K562 (cell line): Measurements from ENCODE around the gene SULT1B1. TPM values are rescaled to one million over a fixed set of nuclear protein-coding genes. Genes with fewer than 3 reads are reported as not detected.
A peak's percentile ranks its signal among the peaks of the same experiment; 100 is the strongest.

Source experiments
- ATAC-seq: fragments of 200-7000 bp; cut with Tn5 transposase; 3 replicates; pipeline ENCODE4 v1.9.1; 2020; ENCODE audit warnings: moderate library complexity
- BruUV-seq: library from RNA; stranded (reverse); fragments of 400-500 nt; replicated peaks from 2 replicates; lab custom pipeline; 2021; lab: Mats Ljungman, UMichigan
- CTCF ChIA-PET: fragments of 300-600 bp; formaldehyde crosslinking; extraction: SDS; loops from one replicate; lab custom pipeline; 2021; ENCODE audit warnings: low intra/inter-chr PET ratio; lab: Yijun Ruan, JAX
- POLR2A ChIA-PET: fragments of 300-600, 350-650 bp; sonication (Branson Sonifier 250); formaldehyde crosslinking; extraction: SDS; loops from one replicate; lab custom pipeline; 2021; ENCODE audit warnings: antibody characterized with exemption, inconsistent platforms; lab: Yijun Ruan, JAX
- DNase-seq, 4 experiments: peaks; one replicate each; pipeline versions ENCODE4 v3.0.0 to v3.0.0-alpha.2; 2011 to 2018; ENCODE audit warnings: low spot score in 3 of 4, mixed read lengths in 3 of 4; ENCODE audit errors: extremely low read depth in 1 of 4
- FAIRE-seq: peaks from 2 replicates; lab custom pipeline; 2011; peaks lifted over from hg19 to GRCh38; lab: Jason Lieb, UNC
- H2AFZ ChIP-seq: 2 replicates; pipeline ENCODE4 v1.6.0; 2011; ENCODE audit warnings: low read depth, low read length, control low read depth, inconsistent platforms
- H3K27ac ChIP-seq: fragments of 200-600 bp; 3 replicates; pipeline ENCODE4 v1.8.0; 2011; ENCODE audit warnings: low read depth, mild to moderate bottlenecking, control low read depth, inconsistent platforms, low read length, moderate library complexity, mixed read lengths; ENCODE audit errors: extremely low read depth
- H3K27me3 ChIP-seq, 2 experiments: fragments of 300-600 bp in 1 of 2; 2 replicates in 1 of 2; 3 replicates in 1 of 2; pipeline versions ENCODE4 v1.6.0 to v1.8.0; 2011; ENCODE audit warnings: inconsistent platforms in 2 of 2, low read length in 2 of 2, mild to moderate bottlenecking in 1 of 2, mixed read lengths in 1 of 2, moderate library complexity in 1 of 2; ENCODE audit not compliant: control insufficient read depth in 2 of 2, insufficient read depth in 2 of 2
- H3K36me3 ChIP-seq: fragments of 300-600 bp; 3 replicates; pipeline ENCODE4 v1.8.0; 2011; ENCODE audit warnings: mild to moderate bottlenecking, low read length, inconsistent platforms; ENCODE audit not compliant: control insufficient read depth, insufficient read depth
- H3K4me1 ChIP-seq, 2 experiments: fragments of 200-600 bp in 1 of 2; replicated peaks in 1 of 2; 2 replicates in 1 of 2; 3 replicates in 1 of 2; pipeline versions ENCODE4 v1.5.1 to v1.8.0; 2011; ENCODE audit warnings: inconsistent platforms in 2 of 2, low read length in 2 of 2, mild to moderate bottlenecking in 1 of 2, mixed read lengths in 1 of 2, moderate library complexity in 1 of 2; ENCODE audit not compliant: control insufficient read depth in 2 of 2, insufficient read depth in 2 of 2
- H3K4me2 ChIP-seq: 2 replicates; pipeline ENCODE4 v1.6.1; 2011; ENCODE audit warnings: low read length, control low read depth, inconsistent platforms, mixed read lengths; ENCODE audit not compliant: insufficient read depth
- H3K4me3 ChIP-seq: fragments of 200-600 bp; sonication (generic), shearing (Covaris generic); 2 replicates; pipeline ENCODE4 v1.5.1; 2016; ENCODE audit warnings: control low read depth, inconsistent platforms
- H3K79me2 ChIP-seq: fragments of 200-600 bp; 3 replicates; pipeline ENCODE4 v1.8.0; 2011; ENCODE audit warnings: low read length, inconsistent platforms; ENCODE audit not compliant: control insufficient read depth, insufficient read depth
- H3K9ac ChIP-seq, 2 experiments: 2 replicates each; pipeline versions ENCODE4 v1.6.0 to v1.6.1; 2011; ENCODE audit warnings: low read depth in 2 of 2, low read length in 2 of 2, control low read depth in 1 of 2, inconsistent platforms in 1 of 2, mild to moderate bottlenecking in 1 of 2, mixed read lengths in 1 of 2; ENCODE audit not compliant: insufficient read depth in 1 of 2
- H3K9me1 ChIP-seq: one replicate; pipeline ENCODE4 v1.6.0; 2011; ENCODE audit warnings: inconsistent platforms, mild to moderate bottlenecking, low read length, moderate library complexity; ENCODE audit not compliant: control insufficient read depth, insufficient read depth
- H3K9me3 ChIP-seq: replicated peaks from 2 replicates; pipeline ENCODE4 v1.5.1; 2011; ENCODE audit warnings: low read depth, low read length, inconsistent platforms; ENCODE audit not compliant: control insufficient read depth, insufficient read depth
- H4K20me1 ChIP-seq: replicated peaks from 2 replicates; pipeline ENCODE4 v1.6.1; 2011; ENCODE audit warnings: low read length, inconsistent platforms, mixed read lengths; ENCODE audit not compliant: control insufficient read depth, insufficient read depth
- CEBPG ChIP-seq, 3 experiments: fragments of 200-800 bp in 1 of 3; sonication (Bioruptor generic) in 1 of 3; sonication (generic) in 1 of 3; formaldehyde crosslinking in 1 of 3; IDR thresholded peaks in 2 of 3; conservative IDR thresholded peaks in 1 of 3; 2 replicates each; pipeline versions ENCODE4 v1.6.1 to v1.8.0; 2016 to 2022; ENCODE audit warnings: missing compliant biosample characterization in 2 of 3, missing genetic modification characterization in 2 of 3, mild to moderate bottlenecking in 1 of 3, missing genetic modification reagents in 1 of 3
- CHD2 ChIP-seq: IDR thresholded peaks from 2 replicates; pipeline ENCODE4 v1.6.1; 2011; ENCODE audit warnings: low read depth, low read length
- GABPB2 ChIP-seq: fragments of 250-450 bp; sonication (Bioruptor Pico); conservative IDR thresholded peaks from 2 replicates; pipeline ENCODE4 v1.5.1; 2021; ENCODE audit warnings: mild to moderate bottlenecking
- POLR3A ChIP-seq: IDR thresholded peaks from 2 replicates; pipeline ENCODE4 v1.6.1; 2011; ENCODE audit warnings: borderline replicate concordance, mild to moderate bottlenecking, moderate library complexity; ENCODE audit not compliant: insufficient read length, insufficient read depth; ENCODE audit errors: extremely low read depth
- RAD21 ChIP-seq, 2 experiments: fragments of 250-450 bp in 1 of 2; fragments of 450-650 bp in 1 of 2; sonication (Bioruptor Pico) in 1 of 2; formaldehyde crosslinking in 1 of 2; IDR thresholded peaks in 1 of 2; conservative IDR thresholded peaks in 1 of 2; 2 replicates each; pipeline versions ENCODE4 v1.4.0 to v1.8.0; 2020 to 2022; ENCODE audit warnings: mild to moderate bottlenecking in 2 of 2, moderate library complexity in 1 of 2
- SMARCE1 ChIP-seq: fragments of 450-650 bp; IDR thresholded peaks from 2 replicates; pipeline ENCODE4 v1.7.1; 2016; ENCODE audit warnings: mild to moderate bottlenecking
- TAF1 ChIP-seq: IDR thresholded peaks from 2 replicates; pipeline ENCODE4 v1.6.1; 2011; ENCODE audit warnings: mild to moderate bottlenecking, low read length, moderate library complexity; ENCODE audit not compliant: insufficient read depth, control insufficient read depth, severe bottlenecking; ENCODE audit errors: extremely low read depth
- TAF9B ChIP-seq: fragments of 450-650 bp; IDR thresholded peaks from 2 replicates; pipeline ENCODE4 v1.6.1; 2018; ENCODE audit warnings: mild to moderate bottlenecking; ENCODE audit not compliant: partially characterized antibody
- TCF7L2 ChIP-seq: fragments of 150-350 bp; IDR thresholded peaks from 2 replicates; pipeline ENCODE4 v1.6.1; 2016; ENCODE audit warnings: low read depth, mild to moderate bottlenecking, low read length, moderate library complexity
- ZBTB26 ChIP-seq: fragments of 450-650 bp; formaldehyde crosslinking; IDR thresholded peaks from 2 replicates; pipeline ENCODE4 v1.4.0; 2022; ENCODE audit warnings: missing genetic modification characterization
- ZC3H8 ChIP-seq: fragments of 450-650 bp; IDR thresholded peaks from 2 replicates; pipeline ENCODE4 v1.6.1; 2017
- ZNF212 ChIP-seq: fragments of 450-650 bp; formaldehyde crosslinking; IDR thresholded peaks from 2 replicates; pipeline ENCODE4 v1.4.0; 2020; ENCODE audit warnings: mild to moderate bottlenecking
- ZNF780A ChIP-seq: fragments of 250-450 bp; sonication (Bioruptor Pico); IDR thresholded peaks from 2 replicates; pipeline ENCODE4 v1.5.0; 2021; ENCODE audit warnings: mild to moderate bottlenecking
- WGBS: fragments of 100-300 bp; shearing (Covaris generic); methylation state at CpG from one replicate; pipeline ENCODE4 v1.1.6; 2016; ENCODE audit warnings: low coverage, mixed read lengths; ENCODE audit not compliant: insufficient coverage; ENCODE audit errors: missing lambda C conversion rate; 5-methylcytosine and 5-hydroxymethylcytosine counted together
- in situ Hi-C: fragments of 300-500 bp; cut with MboI; formaldehyde crosslinking; loops from 4 replicates; pipeline ENCODE4 v1.15.0; 2018; ENCODE audit warnings: inconsistent platforms, mixed read lengths
- intact Hi-C: fragments of 100-400 bp; cut with micrococcal nuclease; formaldehyde crosslinking; loops from 2 replicates; pipeline ENCODE4 v1.14.2; 2022
- polyA plus RNA-seq, 8 experiments: library from polyadenylated mRNA; depleted of rRNA in 4 of 8; stranded (reverse) in 5 of 8; unstranded in 3 of 8; fragments of >200 nt; fragmentation: Nextera tagmentation in 2 of 8; fragmentation: Illumina TruSeq in 1 of 8; extraction: Ambion mirVana in 2 of 8; extraction: Trizol in 1 of 8; gene quantifications; 2 replicates each; pipeline versions ENCODE4 v1.2.1 to v1.2.3, GENCODE V29; 2011 to 2014; ENCODE audit warnings: inconsistent platforms in 1 of 8, missing spikeins in 1 of 8
- total RNA-seq, 7 experiments: library from RNA; depleted of rRNA in 6 of 7; stranded (reverse); fragments of >200 nt in 6 of 7; fragmentation: Illumina TruSeq in 2 of 7; extraction: Trizol in 2 of 7; gene quantifications; 2 replicates each; pipeline versions ENCODE4 v1.2.1 to v1.2.3, GENCODE V29; 2011 to 2021; ENCODE audit warnings: low replicate concordance in 1 of 7
- TF ChIP-seq, protein P1 (sequence below): fragments of 250-450 bp; sonication (Bioruptor Pico); IDR thresholded peaks from 2 replicates; pipeline ENCODE4 v1.4.0; 2020; ENCODE audit warnings: mild to moderate bottlenecking

The SULT1B1 gene
- total and polyA plus RNA-seq, 9 of the 15 experiments (the other 6 are each of a cell fraction or from before 2014, with no cell fraction given): under 0.01 TPM; not detected in 8

DNA sequence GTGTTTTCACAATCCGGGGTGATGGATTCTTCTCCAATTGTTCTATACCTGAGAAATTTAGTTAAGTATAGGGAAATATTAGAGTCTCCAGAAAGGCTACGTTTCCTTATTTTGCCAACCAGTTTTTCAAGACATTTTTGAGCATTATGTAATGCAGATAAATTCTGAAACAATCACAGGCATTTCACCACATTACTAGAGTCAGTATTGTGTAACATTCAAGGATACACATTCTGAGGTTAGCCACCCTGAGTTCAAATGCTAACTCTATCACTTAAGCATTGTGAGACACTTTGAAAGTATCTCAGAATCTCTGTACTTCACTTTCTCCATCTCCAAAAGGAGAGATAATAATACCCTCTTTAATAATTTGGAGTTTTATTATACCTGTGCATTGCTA, 10.6 kb downstream of the SULT1B1 start:
- DNase-seq: no peak
- H2AFZ ChIP-seq: no peak overlapping the region
- no peaks in the 10 kb centered on the region for H3K36me3 ChIP-seq
- no TSS peak for BruUV-seq
- no peaks in the 10 kb centered on the region; the same call in 1 of the 2 replicates for H3K9me3 ChIP-seq
- WGBS: 7% methylated on average over 2 of the region's 2 CpGs
- TF ChIP-seq CEBPG (CRISPR knock-in tag; IDR thresholded peaks at IDR 0.05) (no peak), CEBPG (tag; conservative IDR thresholded peaks at IDR 0.05 in 1 of 2, IDR thresholded peaks at IDR 0.05 in 1 of 2) (0 out of 4 replicates have a peak, but pooled peaks of 1 of the 2 experiments have one; percentile 8), TAF1 (no peak)
- H3K27ac ChIP-seq: no peak overlapping the region
- H3K9me1 ChIP-seq: no peaks in the 10 kb centered on the region
- no peak overlapping the region for H3K9ac ChIP-seq
- no peaks in the 10 kb centered on the region for H3K27me3 ChIP-seq
- intact Hi-C loops (no loop called here), in situ Hi-C loops (no loop called here)
- CTCF ChIA-PET: no interaction called here
- no peaks in the 10 kb centered on the region for H4K20me1 ChIP-seq
- no peak for ATAC-seq
- no peak overlapping the region for H3K4me3 ChIP-seq
- no peaks in the 10 kb centered on the region for H3K4me1 ChIP-seq
- H3K79me2 ChIP-seq: no peaks in the 10 kb centered on the region
- no peak for FAIRE-seq
- no peak overlapping the region for H3K4me2 ChIP-seq
- POLR2A ChIA-PET: no interaction called here

DNA sequence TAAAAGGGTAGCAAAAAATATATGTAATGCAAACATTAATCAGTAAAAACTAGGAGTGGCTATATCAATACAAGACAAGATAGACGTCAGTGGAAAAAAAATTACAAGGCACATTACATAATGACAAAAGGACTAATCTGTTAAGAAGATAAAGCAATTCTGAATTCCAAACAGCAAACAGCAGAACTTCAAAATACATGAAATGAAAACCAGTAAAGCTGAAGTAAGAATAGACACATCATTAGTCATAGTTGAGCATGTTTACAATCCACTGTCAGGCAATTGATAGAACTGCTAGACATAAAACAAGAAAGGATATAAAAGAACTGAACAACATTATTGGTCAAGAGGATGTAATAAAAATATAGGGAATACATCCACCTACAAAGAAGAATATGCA, 12.2 kb downstream of the SULT1B1 start:
- Histone ChIP-seq H4K20me1 (no peaks in the 10 kb centered on the region), H3K9me1 (no peaks in the 10 kb centered on the region), H3K4me1 (no peaks in the 10 kb centered on the region), H3K4me3 (no peak overlapping the region), H3K36me3 (no peaks in the 10 kb centered on the region), H3K79me2 (no peaks in the 10 kb centered on the region), H2AFZ (no peak overlapping the region), H3K27me3 (no peaks in the 10 kb centered on the region), H3K4me2 (no peak overlapping the region), H3K9me3 (no peaks in the 10 kb centered on the region; the same call in 1 of the 2 replicates), H3K9ac (no peak overlapping the region), H3K27ac (no peak overlapping the region)
- CTCF ChIA-PET: no interaction called here
- in situ Hi-C loops: no loop called here
- 0% methylated on average over 1 of the region's 1 CpG for WGBS
- FAIRE-seq (no peak), DNase-seq (no peak), ATAC-seq (no peak)
- POLR2A ChIA-PET: no interaction called here
- intact Hi-C loops: no loop called here
- no TSS peak for BruUV-seq
- TF ChIP-seq ZBTB26 (no peak), RAD21 (CRISPR knock-in tag; conservative IDR thresholded peaks at IDR 0.05 in 1 of 2, IDR thresholded peaks at IDR 0.05 in 1 of 2) (no peak), GABPB2 (no peak), SMARCE1 (no peak), ZNF780A (CRISPR knock-in tag) (no peak), TAF9B (no peak), ZNF212 (CRISPR knock-in tag) (no peak), ZC3H8 (no peak), CHD2 (no peak), POLR3A (no peak), TCF7L2 (no peak)
- TF ChIP-seq, protein P1, sequence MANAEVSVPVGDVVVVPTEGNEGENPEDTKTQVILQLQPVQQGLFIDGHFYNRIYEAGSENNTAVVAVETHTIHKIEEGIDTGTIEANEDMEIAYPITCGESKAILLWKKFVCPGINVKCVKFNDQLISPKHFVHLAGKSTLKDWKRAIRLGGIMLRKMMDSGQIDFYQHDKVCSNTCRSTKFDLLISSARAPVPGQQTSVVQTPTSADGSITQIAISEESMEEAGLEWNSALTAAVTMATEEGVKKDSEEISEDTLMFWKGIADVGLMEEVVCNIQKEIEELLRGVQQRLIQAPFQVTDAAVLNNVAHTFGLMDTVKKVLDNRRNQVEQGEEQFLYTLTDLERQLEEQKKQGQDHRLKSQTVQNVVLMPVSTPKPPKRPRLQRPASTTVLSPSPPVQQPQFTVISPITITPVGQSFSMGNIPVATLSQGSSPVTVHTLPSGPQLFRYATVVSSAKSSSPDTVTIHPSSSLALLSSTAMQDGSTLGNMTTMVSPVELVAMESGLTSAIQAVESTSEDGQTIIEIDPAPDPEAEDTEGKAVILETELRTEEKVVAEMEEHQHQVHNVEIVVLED (CRISPR knock-in tag): no peak
